Gastrocnemius medialis (tissue), 4 donors: Measurements from ENCODE around the gene FAM83C.

Experiments
- CTCF ChIP-seq, 5 experiments: fragments of 450-650 bp in 3 of 5; fragments of 200-600 bp in 2 of 5; sonication (generic) in 2 of 5; IDR thresholded peaks in 4 of 5; conservative IDR thresholded peaks in 1 of 5; 1 replicate in 4 of 5; 2 replicates in 1 of 5; pipeline ENCODE4 v1.5.1; 2016 to 2019; ENCODE audit warnings: antibody characterized with exemption in 5 of 5, mild to moderate bottlenecking in 3 of 5, moderate library complexity in 3 of 5
- POLR2A ChIP-seq, 2 donors: fragments of 450-650 bp; IDR thresholded peaks; one replicate each; pipeline ENCODE4 v1.6.1; 2017; ENCODE audit warnings: antibody characterized with exemption in 2 of 2, mild to moderate bottlenecking in 2 of 2, moderate library complexity in 2 of 2

DNA sequence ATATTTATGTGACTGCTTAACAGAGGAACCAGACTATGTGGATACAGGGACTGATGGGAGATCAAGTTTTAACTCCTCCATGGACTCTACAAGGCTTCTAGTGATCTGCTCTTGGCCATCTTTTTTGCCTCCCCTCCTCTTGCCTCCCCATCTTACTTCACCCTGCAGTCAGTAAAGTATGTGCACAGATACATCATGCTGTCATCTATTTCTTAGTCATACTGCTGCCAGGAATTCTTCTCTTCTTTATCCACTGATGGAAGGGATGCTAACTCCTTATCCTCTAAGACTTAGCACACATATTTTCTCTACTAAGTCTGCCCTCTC, 27.6 kb upstream of the FAM83C start:
- TF ChIP-seq POLR2A (IDR thresholded peaks at IDR 0.05) (no peak), CTCF (IDR thresholded peaks at IDR 0.05 in 4 of 5, conservative IDR thresholded peaks at IDR 0.05 in 1 of 5) (no peak)
